SK-N-MC (cell line): ENCODE data around the gene KHNYN.
"Not testable (repeated sequence)": the region's sequence is repeated elsewhere in the genome, so short reads cannot be mapped to it uniquely, and the experiment has no call there.

ENCODE experiments used
- DNase-seq: peaks from one replicate; pipeline ENCODE4 v3.0.0-alpha.2; 2011; ENCODE audit warnings: low read depth, low spot score
- H3K27ac ChIP-seq: fragments of 200-600 bp; sonication (generic); 2 replicates; pipeline ENCODE4 v1.5.1; 2016; ENCODE audit warnings: mixed run types
- H3K36me3 ChIP-seq: fragments of 200-600 bp; sonication (generic); 2 replicates; pipeline ENCODE4 v1.6.1; 2017; ENCODE audit warnings: antibody characterized with exemption, low read length, mixed read lengths; ENCODE audit not compliant: insufficient read depth
- H3K4me3 ChIP-seq: fragments of 200-600 bp; sonication (generic); 2 replicates; pipeline ENCODE4 v1.5.1; 2016
- H3K9ac ChIP-seq: fragments of 200-600 bp; sonication (generic); 2 replicates; pipeline ENCODE4 v1.8.0; 2017; ENCODE audit warnings: mixed run types, mixed read lengths; ENCODE audit not compliant: insufficient read length
- H3K9me3 ChIP-seq: fragments of 200-600 bp; sonication (generic); 2 replicates; pipeline ENCODE4 v1.6.1; 2017; ENCODE audit warnings: low read depth, mild to moderate bottlenecking, antibody characterized with exemption, low read length, moderate library complexity, mixed read lengths
- EZH2 ChIP-seq: fragments of 200-600 bp; sonication (generic); IDR thresholded peaks from one replicate; pipeline ENCODE4 v1.6.1; 2017; ENCODE audit warnings: antibody characterized with exemption
- FOXP2 ChIP-seq: optimal IDR thresholded peaks from 2 replicates; pipeline ENCODE3; 2011; ENCODE audit warnings: mild to moderate bottlenecking, moderate library complexity; ENCODE audit not compliant: insufficient read depth; ENCODE audit errors: extremely low read length, control extremely low read depth
- POLR2AphosphoS5 ChIP-seq: IDR thresholded peaks from 2 replicates; pipeline ENCODE4 v1.6.1; 2012; ENCODE audit warnings: mild to moderate bottlenecking, low read depth, low read length, borderline replicate concordance

KHNYN gene

GRCh38 chr14:24441485-24441884 lies 11.7 kb downstream of the KHNYN start:
- peaks cover 26% of the 10 kb centered on the region for H3K36me3 ChIP-seq
- peak overlapping the region; percentile 91 for H3K4me3 ChIP-seq
- no peak overlapping the region for H3K27ac ChIP-seq
- H3K9ac ChIP-seq: peak overlapping the region; percentile 97
- DNase-seq: no peak
- TF ChIP-seq EZH2 (no peak), POLR2AphosphoS5 (no peak), FOXP2 (no peak)
- H3K9me3 ChIP-seq: no peaks in the 10 kb centered on the region

DNA sequence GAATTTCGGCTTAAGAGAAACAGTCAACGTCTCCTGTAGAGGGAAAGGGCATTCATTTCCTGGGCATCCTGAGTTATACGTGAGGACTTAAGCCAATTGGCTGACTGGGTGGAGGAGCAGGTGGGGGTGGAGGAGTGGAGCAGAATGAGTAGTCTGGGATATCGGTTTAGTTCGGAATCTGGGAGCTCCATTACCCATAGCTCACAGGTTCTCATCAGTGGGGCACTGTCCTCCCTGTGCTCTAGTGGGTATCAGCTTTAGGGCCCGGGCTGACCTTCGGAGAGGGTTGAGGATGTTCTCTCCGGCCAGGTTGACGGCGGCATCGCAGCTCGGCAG lies 12.1 kb downstream of the KHNYN start:
- peak overlapping the region; percentile 91 for H3K4me3 ChIP-seq
- TF ChIP-seq POLR2AphosphoS5: no peak
- no peak for TF ChIP-seq FOXP2
- TF ChIP-seq EZH2: no peak
- peaks cover 26% of the 10 kb centered on the region for H3K36me3 ChIP-seq
- no peak overlapping the region for H3K27ac ChIP-seq
- no peaks in the 10 kb centered on the region for H3K9me3 ChIP-seq
- no peak for DNase-seq
- H3K9ac ChIP-seq: peak overlapping the region; percentile 97

- TF ChIP-seq POLR2AphosphoS5: peak; percentile 86
- no peak for TF ChIP-seq EZH2
- no peak for TF ChIP-seq FOXP2
- Histone ChIP-seq H3K27ac (peak within 1 kb of the TSS; percentile 95), H3K4me3 (peak within 1 kb of the TSS; percentile 91), H3K9me3 (no peaks in the 10 kb centered on the region), H3K36me3 (peaks cover 26% of the 10 kb centered on the region), H3K9ac (peak within 1 kb of the TSS; percentile 97)
- DNase-seq: peak; percentile 98
Measured at GRCh38 chr14:24442240-24443052, 12.7 kb downstream of the KHNYN start, which contains the start of gene SDR39U1. SDR39U1 (minus strand) TSS chr14:24442776; CDS start chr14:24442769, 7 bp downstream.

GRCh38 chr14:24443053-24443665 lies 13.4 kb downstream of the KHNYN start:
- no peaks in the 10 kb centered on the region for H3K9me3 ChIP-seq
- peaks cover 26% of the 10 kb centered on the region for H3K36me3 ChIP-seq
- peak overlapping the region; percentile 88 for H3K27ac ChIP-seq
- peak overlapping the region; percentile 91 for H3K4me3 ChIP-seq
- DNase-seq: no peak
- peak overlapping the region; percentile 97 for H3K9ac ChIP-seq
- no peak for TF ChIP-seq FOXP2
- no peak for TF ChIP-seq EZH2
- TF ChIP-seq POLR2AphosphoS5: no peak

DNA sequence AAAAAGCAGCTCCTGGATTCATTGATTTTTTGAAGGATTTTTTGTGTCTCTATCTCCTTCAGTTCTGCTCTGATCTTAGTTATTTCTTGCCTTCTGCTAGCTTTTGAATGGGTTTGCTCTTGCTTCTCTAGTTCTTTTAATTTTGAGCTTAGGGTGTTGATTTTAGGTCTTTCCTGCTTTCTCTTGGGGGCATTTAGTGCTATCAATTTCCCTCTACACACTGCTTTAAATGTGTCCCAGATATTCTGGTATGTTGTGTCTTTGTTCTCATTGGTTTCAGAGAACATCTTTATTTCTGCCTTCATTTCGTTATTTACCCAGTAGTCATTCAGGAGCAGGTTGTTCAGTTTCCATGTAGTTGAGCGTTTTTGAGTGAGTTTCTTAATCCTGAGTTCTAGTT lies 21.1 kb downstream of the KHNYN start:
- not testable (repeated sequence) for H3K36me3 ChIP-seq, H3K27ac ChIP-seq, H3K9me3 ChIP-seq, H3K9ac ChIP-seq, DNase-seq, H3K4me3 ChIP-seq

DNA sequence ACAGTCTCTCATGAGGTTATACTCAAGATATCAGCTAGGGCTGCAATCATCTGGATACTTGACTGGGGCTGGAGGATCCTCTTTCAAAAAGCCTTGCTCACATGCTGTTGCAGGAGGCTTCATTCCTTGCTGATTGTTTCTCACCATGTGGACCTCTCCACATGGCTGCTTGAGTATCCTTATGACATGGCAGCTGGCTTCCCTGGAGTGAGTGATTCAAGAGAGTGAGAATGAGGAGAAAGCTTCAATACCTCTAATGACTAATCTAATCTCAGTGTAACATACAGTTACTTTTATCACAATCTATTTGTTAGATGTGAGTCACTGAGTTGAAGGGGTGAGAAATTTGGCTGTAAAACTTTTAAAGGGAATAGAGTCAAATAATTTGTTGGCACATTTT lies 27.2 kb downstream of the KHNYN start:
- Histone ChIP-seq H3K9ac (no peak overlapping the region), H3K4me3 (no peak overlapping the region), H3K36me3 (no peaks in the 10 kb centered on the region), H3K27ac (no peak overlapping the region), H3K9me3 (no peaks in the 10 kb centered on the region)
- TF ChIP-seq FOXP2 (no peak), POLR2AphosphoS5 (no peak), EZH2 (no peak)
- no peak for DNase-seq

DNA sequence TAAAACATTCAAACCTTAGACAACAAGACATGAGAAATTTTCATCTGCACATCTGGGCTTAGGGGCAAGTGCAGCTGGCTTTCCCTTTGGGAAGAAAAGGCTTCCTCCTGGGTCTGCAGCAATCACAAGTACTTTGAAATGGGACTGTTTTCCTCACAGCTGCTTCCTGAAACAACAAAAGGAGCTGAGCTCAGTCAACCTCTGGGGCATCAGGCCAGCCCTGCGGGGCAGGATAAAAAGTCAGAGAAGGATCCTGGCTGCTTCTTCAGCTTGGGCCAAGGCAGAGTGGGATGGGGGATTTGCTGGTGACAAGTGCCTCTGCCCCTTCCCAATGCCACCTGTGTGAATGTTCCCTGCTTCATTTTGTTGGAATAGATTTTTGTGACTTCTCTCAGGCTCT lies 29.0 kb downstream of the KHNYN start:
- DNase-seq: no peak
- Histone ChIP-seq H3K9me3 (no peaks in the 10 kb centered on the region), H3K9ac (no peak overlapping the region), H3K4me3 (no peak overlapping the region), H3K27ac (no peak overlapping the region), H3K36me3 (no peaks in the 10 kb centered on the region)
- TF ChIP-seq FOXP2 (no peak), EZH2 (no peak), POLR2AphosphoS5 (no peak)

DNA sequence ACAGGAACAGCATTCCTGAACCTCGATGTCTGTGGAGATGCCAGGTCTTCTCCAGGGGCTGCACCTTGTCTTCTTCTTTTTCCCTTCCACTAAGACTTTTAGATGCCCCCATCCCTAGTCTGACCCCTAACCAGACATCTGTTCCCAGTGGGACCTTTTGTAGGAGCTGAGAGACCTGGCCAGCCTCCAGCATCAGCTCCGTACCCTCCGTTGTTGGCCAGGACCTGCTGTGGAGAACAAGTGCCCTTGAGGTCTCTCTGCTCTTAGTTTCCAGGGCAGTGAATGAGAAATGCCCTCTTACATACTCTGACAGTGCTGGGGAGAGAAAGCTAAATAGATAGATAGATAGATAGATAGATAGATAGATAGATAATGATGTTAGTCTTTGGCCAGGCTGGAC lies 29.6 kb downstream of the KHNYN start:
- no peak for DNase-seq
- H3K9me3 ChIP-seq: no peaks in the 10 kb centered on the region
- no peak overlapping the region for H3K4me3 ChIP-seq
- H3K36me3 ChIP-seq: no peaks in the 10 kb centered on the region
- TF ChIP-seq POLR2AphosphoS5: no peak
- no peak for TF ChIP-seq EZH2
- TF ChIP-seq FOXP2: no peak
- H3K27ac ChIP-seq: no peak overlapping the region
- no peak overlapping the region for H3K9ac ChIP-seq

DNA sequence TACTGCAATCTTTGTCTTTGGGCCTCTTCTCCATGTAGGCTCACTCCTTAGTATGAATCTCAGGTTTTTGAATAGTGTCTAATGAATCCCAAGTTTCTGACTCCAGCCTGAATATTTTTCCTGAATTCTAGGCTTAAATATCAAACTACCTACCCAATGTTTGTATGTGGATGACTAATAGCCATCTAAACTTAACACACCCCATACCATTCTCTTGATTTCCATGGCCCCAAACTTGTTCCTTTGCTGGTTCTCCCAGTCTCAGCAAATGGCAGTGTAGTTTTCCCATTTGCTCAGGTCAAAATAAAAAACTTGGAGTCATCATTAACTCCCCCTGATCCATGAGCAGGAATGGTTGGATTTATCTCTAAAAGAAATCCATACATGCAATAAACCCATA lies 31.6 kb downstream of the KHNYN start:
- H3K9ac ChIP-seq: no peak overlapping the region
- no peaks in the 10 kb centered on the region for H3K9me3 ChIP-seq
- H3K27ac ChIP-seq: no peak overlapping the region
- TF ChIP-seq POLR2AphosphoS5 (no peak), EZH2 (no peak), FOXP2 (no peak)
- no peak overlapping the region for H3K4me3 ChIP-seq
- no peaks in the 10 kb centered on the region for H3K36me3 ChIP-seq
- no peak for DNase-seq
